Suprapubic skin (tissue), 4 donors: Measurements from ENCODE around the gene HOXB4. TPM values are rescaled to one million over a fixed set of nuclear protein-coding genes. Genes with fewer than 3 reads are reported as not detected.
A peak's percentile ranks its signal among the peaks of the same experiment; 100 is the strongest.

Experiments used
- DNase-seq, 2 donors: peaks; one replicate each; pipeline ENCODE4 v3.0.0-alpha.2; 2019; ENCODE audit warnings: low spot score in 2 of 2
- H3K27ac ChIP-seq: fragments of 200-600 bp; sonication (generic); one replicate; pipeline ENCODE4 v1.5.1; 2019
- H3K27me3 ChIP-seq: fragments of 200-600 bp; sonication (generic); one replicate; pipeline ENCODE4 v1.5.1; 2019
- H3K36me3 ChIP-seq: fragments of 200-600 bp; sonication (generic); one replicate; pipeline ENCODE4 v1.5.1; 2019
- H3K4me1 ChIP-seq: fragments of 200-600 bp; sonication (generic); one replicate; pipeline ENCODE4 v1.5.1; 2019
- H3K4me3 ChIP-seq: fragments of 200-600 bp; sonication (generic); one replicate; pipeline ENCODE4 v1.5.1; 2019; ENCODE audit warnings: mild to moderate bottlenecking
- H3K9me3 ChIP-seq: fragments of 200-600 bp; sonication (generic); one replicate; pipeline ENCODE4 v1.5.1; 2019
- EP300 ChIP-seq: sonication (generic); formaldehyde crosslinking; IDR thresholded peaks from one replicate; pipeline ENCODE4 v1.6.1; 2017; ENCODE audit warnings: antibody characterized with exemption
- POLR2A ChIP-seq, 2 donors: fragments of 450-650 bp; IDR thresholded peaks; one replicate each; pipeline ENCODE4 v1.6.1; 2017; ENCODE audit warnings: antibody characterized with exemption in 2 of 2, mild to moderate bottlenecking in 2 of 2, moderate library complexity in 2 of 2
- POLR2AphosphoS5 ChIP-seq, 3 donors: sonication (generic); formaldehyde crosslinking; IDR thresholded peaks; one replicate each; pipeline ENCODE4 v1.6.1; 2017; ENCODE audit warnings: antibody characterized with exemption in 3 of 3
- WGBS: methylation state at CpG from one replicate; pipeline ENCODE4 v1.1.5; 2018; 5-methylcytosine and 5-hydroxymethylcytosine counted together
- total RNA-seq, 4 donors: library from RNA; depleted of rRNA; stranded (reverse); fragments of >200 nt; gene quantifications; one replicate each; pipeline ENCODE4 v1.1.0, GENCODE V29; 2016
- TF ChIP-seq, protein P1 (sequence below), 2 donors: fragments of 200-600 bp in 1 of 2; fragments of 450-650 bp in 1 of 2; sonication (generic) in 1 of 2; IDR thresholded peaks; one replicate each; pipeline ENCODE4 v1.5.1; 2016 to 2019; ENCODE audit warnings: antibody characterized with exemption in 2 of 2, mild to moderate bottlenecking in 1 of 2, moderate library complexity in 1 of 2

The HOXB4 gene
- total RNA-seq, 4 donors from 2014 or later, result 0.42 to 3.5 (median 1.0) TPM

DNA sequence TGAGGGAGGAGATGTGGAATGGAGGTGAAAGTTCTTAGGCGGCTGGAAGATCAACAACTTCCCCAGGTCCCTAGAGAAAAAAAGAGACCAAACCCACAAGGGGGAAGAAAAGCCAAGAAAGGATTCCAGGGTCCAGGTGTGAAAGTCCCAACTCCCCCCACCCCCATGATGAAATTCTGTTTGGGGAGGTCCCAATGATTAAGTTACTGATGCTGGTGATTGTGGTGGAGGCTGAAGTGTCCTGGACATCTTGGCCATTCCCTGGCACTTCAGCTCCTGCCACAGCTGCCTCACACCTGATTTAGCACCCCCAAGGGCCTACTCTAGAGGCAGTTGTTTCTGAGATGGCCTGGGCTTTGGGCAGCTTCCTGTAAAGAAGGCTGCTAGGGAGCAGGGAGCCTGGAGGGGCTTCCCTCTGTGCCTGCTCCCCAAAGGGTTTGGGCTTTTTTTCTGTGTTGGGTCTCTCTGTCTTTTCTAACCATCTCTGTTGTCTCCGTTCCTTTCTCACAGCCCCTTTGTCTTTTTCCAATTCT is 13.1 kb downstream of the HOXB4 start:
- Histone ChIP-seq H3K4me1 (peaks cover 73% of the 10 kb centered on the region), H3K27ac (peak overlapping the region; percentile 74), H3K36me3 (no peaks in the 10 kb centered on the region), H3K4me3 (peak overlapping the region; percentile 61), H3K27me3 (peaks cover 6% of the 10 kb centered on the region), H3K9me3 (no peaks in the 10 kb centered on the region)
- TF ChIP-seq, protein P1, sequence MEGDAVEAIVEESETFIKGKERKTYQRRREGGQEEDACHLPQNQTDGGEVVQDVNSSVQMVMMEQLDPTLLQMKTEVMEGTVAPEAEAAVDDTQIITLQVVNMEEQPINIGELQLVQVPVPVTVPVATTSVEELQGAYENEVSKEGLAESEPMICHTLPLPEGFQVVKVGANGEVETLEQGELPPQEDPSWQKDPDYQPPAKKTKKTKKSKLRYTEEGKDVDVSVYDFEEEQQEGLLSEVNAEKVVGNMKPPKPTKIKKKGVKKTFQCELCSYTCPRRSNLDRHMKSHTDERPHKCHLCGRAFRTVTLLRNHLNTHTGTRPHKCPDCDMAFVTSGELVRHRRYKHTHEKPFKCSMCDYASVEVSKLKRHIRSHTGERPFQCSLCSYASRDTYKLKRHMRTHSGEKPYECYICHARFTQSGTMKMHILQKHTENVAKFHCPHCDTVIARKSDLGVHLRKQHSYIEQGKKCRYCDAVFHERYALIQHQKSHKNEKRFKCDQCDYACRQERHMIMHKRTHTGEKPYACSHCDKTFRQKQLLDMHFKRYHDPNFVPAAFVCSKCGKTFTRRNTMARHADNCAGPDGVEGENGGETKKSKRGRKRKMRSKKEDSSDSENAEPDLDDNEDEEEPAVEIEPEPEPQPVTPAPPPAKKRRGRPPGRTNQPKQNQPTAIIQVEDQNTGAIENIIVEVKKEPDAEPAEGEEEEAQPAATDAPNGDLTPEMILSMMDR (IDR thresholded peaks at IDR 0.05), result no peak
- no peak for TF ChIP-seq EP300
- no peak for TF ChIP-seq POLR2A (IDR thresholded peaks at IDR 0.05)
- no peak for TF ChIP-seq POLR2AphosphoS5 (IDR thresholded peaks at IDR 0.05)
- no peak for DNase-seq
- WGBS, result 75% methylated on average over 2 of the region's 2 CpGs

DNA sequence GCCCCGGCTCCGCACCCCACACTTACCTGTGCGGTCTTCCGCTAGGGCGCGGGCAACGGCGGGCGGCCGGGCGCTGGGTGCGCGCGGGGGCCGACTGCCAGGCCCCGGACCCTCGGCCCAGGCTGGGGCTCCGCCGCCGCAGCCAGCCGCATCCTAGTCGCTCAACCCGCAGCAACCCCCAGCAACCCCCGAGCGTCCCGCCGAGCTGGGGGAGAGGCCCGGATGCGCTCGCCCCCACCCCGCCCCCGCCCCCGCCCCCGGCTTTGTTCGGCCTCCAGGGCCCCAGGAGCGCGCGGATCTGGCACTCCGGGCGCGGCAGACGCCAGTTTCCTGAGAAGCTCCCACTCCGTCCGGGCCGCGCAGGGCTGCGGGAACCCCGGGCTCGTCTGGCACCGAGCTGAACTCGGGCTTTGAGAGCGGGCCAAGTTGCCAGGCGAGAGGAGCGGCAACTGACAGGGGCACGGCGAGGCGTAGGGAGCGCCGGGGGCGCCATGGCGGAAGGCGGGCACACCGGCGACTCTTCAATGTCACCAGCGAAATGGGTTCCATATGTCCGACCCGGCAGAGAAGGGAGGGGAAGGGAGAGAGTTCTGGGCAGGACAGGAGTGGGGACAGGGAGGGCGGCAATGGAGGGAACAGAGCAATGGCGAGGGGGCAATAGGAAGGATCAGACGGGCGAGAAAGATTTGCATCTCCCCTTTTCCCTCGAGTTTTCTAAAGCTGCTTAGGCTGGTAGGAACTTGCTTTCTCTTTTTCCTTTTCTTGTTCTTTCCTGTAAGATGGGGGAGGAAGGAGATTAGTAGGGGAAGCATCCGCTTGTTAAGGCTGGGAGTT is 13.7 kb downstream of the HOXB4 start:
- peaks cover 6% of the 10 kb centered on the region for H3K27me3 ChIP-seq
- H3K4me1 ChIP-seq, result peaks cover 79% of the 10 kb centered on the region
- H3K9me3 ChIP-seq, result no peaks in the 10 kb centered on the region
- 10% methylated on average over 30 of the region's 73 CpGs for WGBS
- peak overlapping the region; percentile 61 for H3K4me3 ChIP-seq
- no peak for DNase-seq
- TF ChIP-seq, protein P1 (IDR thresholded peaks at IDR 0.05), result no peak
- TF ChIP-seq EP300, result no peak
- TF ChIP-seq POLR2A (IDR thresholded peaks at IDR 0.05), result no peak
- TF ChIP-seq POLR2AphosphoS5 (IDR thresholded peaks at IDR 0.05), result no peak
- H3K36me3 ChIP-seq, result no peaks in the 10 kb centered on the region
- H3K27ac ChIP-seq, result peak overlapping the region; percentile 74

DNA sequence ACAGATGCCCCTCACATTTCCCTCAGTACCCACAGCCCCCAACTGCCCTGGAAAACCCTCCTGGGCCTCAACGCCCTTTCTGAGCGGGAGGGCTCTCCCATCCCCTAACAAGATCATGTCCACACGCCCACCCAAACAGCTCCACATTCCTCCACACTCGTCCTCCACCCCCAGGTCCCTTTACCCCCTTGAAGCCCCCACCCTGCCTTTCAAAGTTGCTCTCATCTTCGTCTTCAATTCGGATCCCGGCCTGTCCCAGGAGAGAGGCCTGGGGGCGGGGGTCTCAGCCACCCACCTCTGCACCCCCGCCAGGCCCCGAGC is 14.3 kb downstream of the HOXB4 start:
- H3K4me1 ChIP-seq, result peaks cover 79% of the 10 kb centered on the region
- H3K4me3 ChIP-seq, result peak overlapping the region; percentile 61

DNA sequence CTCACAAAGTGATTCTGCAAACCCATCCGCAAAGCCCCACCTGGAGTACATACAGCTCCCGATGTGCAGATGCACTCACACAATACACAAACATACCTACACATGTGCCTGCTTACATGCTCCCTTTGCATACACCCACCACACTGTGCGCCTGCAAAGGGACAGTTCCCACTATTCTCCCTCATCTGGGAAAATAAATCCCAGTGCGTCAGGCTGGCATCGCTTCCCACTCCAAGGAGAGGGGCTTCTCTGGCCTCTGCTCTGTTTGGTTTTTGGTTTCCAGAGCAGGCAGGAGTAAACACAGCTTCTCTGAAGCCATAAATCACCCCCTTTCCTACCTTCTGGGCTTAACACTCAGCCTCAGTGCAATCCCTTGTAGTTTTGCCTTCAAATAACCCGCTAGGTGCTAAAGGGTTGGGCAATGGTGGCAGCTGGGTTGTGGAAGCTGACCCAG is 14.7 kb downstream of the HOXB4 start:
- Histone ChIP-seq H3K4me1 (peaks cover 78% of the 10 kb centered on the region), H3K27ac (peak overlapping the region; percentile 74), H3K4me3 (peak overlapping the region; percentile 61), H3K27me3 (peaks cover 6% of the 10 kb centered on the region), H3K9me3 (no peaks in the 10 kb centered on the region), H3K36me3 (no peaks in the 10 kb centered on the region)
- WGBS, result 73% methylated on average over 6 of the region's 6 CpGs
- DNase-seq, result no peak
- no peak for TF ChIP-seq POLR2AphosphoS5 (IDR thresholded peaks at IDR 0.05)
- TF ChIP-seq EP300, result no peak
- TF ChIP-seq, protein P1 (IDR thresholded peaks at IDR 0.05), result no peak
- TF ChIP-seq POLR2A (IDR thresholded peaks at IDR 0.05), result no peak

More for the DNA sequence above, 14.3 kb downstream of the HOXB4 start:
- 34% methylated on average over 10 of the region's 10 CpGs for WGBS
- H3K9me3 ChIP-seq, result no peaks in the 10 kb centered on the region
- H3K27ac ChIP-seq, result peak overlapping the region; percentile 74
- no peaks in the 10 kb centered on the region for H3K36me3 ChIP-seq
- peaks cover 6% of the 10 kb centered on the region for H3K27me3 ChIP-seq
- TF ChIP-seq POLR2A (IDR thresholded peaks at IDR 0.05) (no peak), EP300 (no peak)
- no peak for DNase-seq

DNA sequence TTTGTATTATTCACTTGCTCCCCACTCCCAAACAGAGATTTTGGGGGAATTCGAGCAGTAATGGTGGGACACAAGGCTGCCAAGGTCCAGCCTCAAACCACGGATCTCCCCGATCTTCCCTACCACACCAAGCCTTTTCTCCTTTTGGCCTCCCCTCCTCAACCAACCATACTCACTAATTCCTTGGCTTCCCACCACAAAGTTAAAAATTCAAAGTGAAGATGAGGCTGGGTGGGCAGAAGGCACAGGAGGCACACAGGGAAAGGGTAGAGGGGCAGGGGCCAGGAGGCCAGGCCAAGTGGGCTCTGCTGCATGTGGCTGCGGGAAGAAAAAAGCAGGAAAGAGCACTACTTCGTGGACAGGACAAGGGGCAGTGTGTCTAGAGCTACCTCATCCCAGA is 15.2 kb downstream of the HOXB4 start:
- Histone ChIP-seq H3K27ac (peak overlapping the region; percentile 74), H3K36me3 (no peaks in the 10 kb centered on the region), H3K4me3 (peak overlapping the region; percentile 61), H3K9me3 (no peaks in the 10 kb centered on the region), H3K27me3 (peaks cover 6% of the 10 kb centered on the region), H3K4me1 (peaks cover 78% of the 10 kb centered on the region)
- TF ChIP-seq POLR2AphosphoS5 (IDR thresholded peaks at IDR 0.05) (no peak), EP300 (no peak), POLR2A (IDR thresholded peaks at IDR 0.05) (no peak)
- TF ChIP-seq, protein P1 (IDR thresholded peaks at IDR 0.05), result no peak
- WGBS, result 63% methylated on average over 5 of the region's 5 CpGs
- no peak for DNase-seq
